GM12892 (cell line): ENCODE data around the gene TLX2.

Experiments used
- POLR2A ChIP-seq: IDR thresholded peaks from 2 replicates; pipeline ENCODE4 v1.6.1; 2011; ENCODE audit warnings: low read depth, low read length, control low read depth
- POLR2AphosphoS5 ChIP-seq: IDR thresholded peaks from 2 replicates; pipeline ENCODE4 v1.6.1; 2011; ENCODE audit warnings: low read depth, low read length, control low read depth
- TAF1 ChIP-seq: IDR thresholded peaks from 2 replicates; pipeline ENCODE4 v1.6.1; 2011; ENCODE audit warnings: low read depth, mild to moderate bottlenecking, control low read depth, low read length, borderline replicate concordance

- no peak for TF ChIP-seq POLR2AphosphoS5
- no peak for TF ChIP-seq POLR2A
- TF ChIP-seq TAF1, result no peak
Measured at GRCh38 chr2:74522516-74522915, 8.3 kb downstream of the TLX2 start.
